Measurements from ENCODE around the gene ARHGAP25.

ARHGAP25 gene

GRCh38 chr2:68813596-68813995 lies 79.0 kb downstream of the ARHGAP25 start:
- Histone ChIP-seq H3K4me1 (ENCODE audit: insufficient read depth, poor library complexity, severe bottlenecking) (peaks cover 30% of the 10 kb centered on the region), H3K27me3 (ENCODE audit: insufficient read depth, poor library complexity, severe bottlenecking) (no peaks in the 10 kb centered on the region), H3K27ac (ENCODE audit: poor library complexity, severe bottlenecking) (no peak overlapping the region), H3K9me3 (ENCODE audit: severe bottlenecking) (no peaks in the 10 kb centered on the region), H3K4me3 (ENCODE audit: severe bottlenecking) (no peak overlapping the region), H3K36me3 (ENCODE audit: low read depth) (peaks cover 9% of the 10 kb centered on the region; the same call in 1 of the 2 replicates)
- DNase-seq (ENCODE audit: low spot score) = no peak
- no peak for TF ChIP-seq CTCF (IDR thresholded peaks at IDR 0.05; ENCODE audit: poor library complexity, severe bottlenecking)
- ATAC-seq (ENCODE audit: low read depth) = no peak

- Histone ChIP-seq H3K9me3 (ENCODE audit: severe bottlenecking) (no peaks in the 10 kb centered on the region), H3K4me3 (ENCODE audit: severe bottlenecking) (no peak overlapping the region), H3K4me1 (ENCODE audit: insufficient read depth, poor library complexity, severe bottlenecking) (peaks cover 3% of the 10 kb centered on the region), H3K27me3 (ENCODE audit: insufficient read depth, poor library complexity, severe bottlenecking) (no peaks in the 10 kb centered on the region), H3K36me3 (ENCODE audit: low read depth) (peaks cover 9% of the 10 kb centered on the region), H3K27ac (ENCODE audit: poor library complexity, severe bottlenecking) (no peak overlapping the region)
- DNase-seq (ENCODE audit: low spot score) = no peak
- no peak for TF ChIP-seq CTCF (IDR thresholded peaks at IDR 0.05; ENCODE audit: poor library complexity, severe bottlenecking)
- no peak for ATAC-seq (ENCODE audit: low read depth)
Measured at GRCh38 chr2:68817306-68817705, 82.7 kb downstream of the ARHGAP25 start.

GRCh38 chr2:68819556-68819955 lies 84.9 kb downstream of the ARHGAP25 start:
- H3K4me1 ChIP-seq (ENCODE audit: insufficient read depth, poor library complexity, severe bottlenecking) = peaks cover 5% of the 10 kb centered on the region
- no peak for TF ChIP-seq CTCF (IDR thresholded peaks at IDR 0.05; ENCODE audit: poor library complexity, severe bottlenecking)
- ATAC-seq (ENCODE audit: low read depth) (no peak), DNase-seq (ENCODE audit: low spot score) (no peak)
- H3K36me3 ChIP-seq (ENCODE audit: low read depth) = peaks cover 6% of the 10 kb centered on the region
- H3K27ac ChIP-seq (ENCODE audit: poor library complexity, severe bottlenecking) = no peak overlapping the region
- no peak overlapping the region for H3K4me3 ChIP-seq (ENCODE audit: severe bottlenecking)
- no peaks in the 10 kb centered on the region for H3K27me3 ChIP-seq (ENCODE audit: insufficient read depth, poor library complexity, severe bottlenecking)
- H3K9me3 ChIP-seq (ENCODE audit: severe bottlenecking) = no peaks in the 10 kb centered on the region

- no peak overlapping the region for H3K27ac ChIP-seq (ENCODE audit: poor library complexity, severe bottlenecking)
- H3K4me1 ChIP-seq (ENCODE audit: insufficient read depth, poor library complexity, severe bottlenecking) = peaks cover 11% of the 10 kb centered on the region
- no peak for TF ChIP-seq CTCF (IDR thresholded peaks at IDR 0.05; ENCODE audit: poor library complexity, severe bottlenecking)
- no peak for DNase-seq (ENCODE audit: low spot score)
- H3K36me3 ChIP-seq (ENCODE audit: low read depth) = no peaks in the 10 kb centered on the region; the same call in none of the 2 replicates
- H3K4me3 ChIP-seq (ENCODE audit: severe bottlenecking) = no peak overlapping the region
- ATAC-seq (ENCODE audit: low read depth) = no peak
- no peaks in the 10 kb centered on the region for H3K27me3 ChIP-seq (ENCODE audit: insufficient read depth, poor library complexity, severe bottlenecking)
- no peaks in the 10 kb centered on the region for H3K9me3 ChIP-seq (ENCODE audit: severe bottlenecking)
Measured at GRCh38 chr2:68822207-68822872, 87.7 kb downstream of the ARHGAP25 start.

GRCh38 chr2:68824831-68825230 lies 90.2 kb downstream of the ARHGAP25 start:
- Histone ChIP-seq H3K27ac (ENCODE audit: poor library complexity, severe bottlenecking) (peak overlapping the region; percentile 47), H3K4me3 (ENCODE audit: severe bottlenecking) (no peak overlapping the region), H3K27me3 (ENCODE audit: insufficient read depth, poor library complexity, severe bottlenecking) (no peaks in the 10 kb centered on the region), H3K36me3 (ENCODE audit: low read depth) (no peaks in the 10 kb centered on the region; the same call in 1 of the 2 replicates), H3K9me3 (ENCODE audit: severe bottlenecking) (no peaks in the 10 kb centered on the region), H3K4me1 (ENCODE audit: insufficient read depth, poor library complexity, severe bottlenecking) (peaks cover 25% of the 10 kb centered on the region)
- DNase-seq (ENCODE audit: low spot score) (no peak), ATAC-seq (ENCODE audit: low read depth) (peak; percentile 70)
- no peak for TF ChIP-seq CTCF (IDR thresholded peaks at IDR 0.05; ENCODE audit: poor library complexity, severe bottlenecking)

Measured in RWPE2 (cell line).